Astrocyte (in vitro differentiated cells and primary cell): ENCODE measurements around the gene TRHDE. TPM values are rescaled to one million over a fixed set of nuclear protein-coding genes. Genes with fewer than 3 reads are reported as not detected.

ENCODE experiments used
- DNase-seq: peaks from one replicate; pipeline ENCODE4 v3.0.0-alpha.2; 2010; ENCODE audit warnings: low read depth
- FAIRE-seq: peaks from 2 replicates; lab custom pipeline; 2011; peaks lifted over from hg19 to GRCh38; lab: Jason Lieb, UNC
- H2AFZ ChIP-seq: 2 replicates; pipeline ENCODE4 v1.6.0; 2012; ENCODE audit warnings: low read depth, low read length, inconsistent platforms
- H3K27ac ChIP-seq: 2 replicates; pipeline ENCODE4 v1.5.1; 2011; ENCODE audit warnings: low read depth, low read length, inconsistent platforms
- H3K27me3 ChIP-seq: 2 replicates; pipeline ENCODE4 v1.6.0; 2011; ENCODE audit warnings: low read length, inconsistent platforms; ENCODE audit not compliant: insufficient read depth
- H3K36me3 ChIP-seq: 2 replicates; pipeline ENCODE4 v1.5.1; 2011; ENCODE audit warnings: low read length, inconsistent platforms; ENCODE audit not compliant: insufficient read depth
- H3K4me1 ChIP-seq: 2 replicates; pipeline ENCODE4 v1.5.1; 2011; ENCODE audit warnings: low read length, inconsistent platforms; ENCODE audit not compliant: insufficient read depth
- H3K4me2 ChIP-seq: 2 replicates; pipeline ENCODE4 v1.6.0; 2012; ENCODE audit warnings: low read length, inconsistent platforms
- H3K4me3 ChIP-seq: 2 replicates; pipeline ENCODE4 v1.5.1; 2011; ENCODE audit warnings: low read depth, mild to moderate bottlenecking, low read length, inconsistent platforms; ENCODE audit not compliant: insufficient read depth
- H3K79me2 ChIP-seq: 2 replicates; pipeline ENCODE4 v1.6.0; 2012; ENCODE audit warnings: mild to moderate bottlenecking, low read length, inconsistent platforms; ENCODE audit not compliant: insufficient read depth
- H3K9ac ChIP-seq: 2 replicates; pipeline ENCODE4 v1.6.0; 2012; ENCODE audit warnings: mild to moderate bottlenecking, low read length, inconsistent platforms
- H3K9me3 ChIP-seq: 2 replicates; pipeline ENCODE4 v1.5.1; 2012; ENCODE audit warnings: low read depth, mild to moderate bottlenecking, low read length, inconsistent platforms; ENCODE audit not compliant: insufficient read depth
- H4K20me1 ChIP-seq: 2 replicates; pipeline ENCODE4 v1.6.0; 2012; ENCODE audit warnings: low read length, inconsistent platforms; ENCODE audit not compliant: insufficient read depth
- H3K27ac Mint-ChIP-seq: one replicate; pipeline ENCODE4 v1.8.0; 2021; ENCODE audit warnings: mild to moderate bottlenecking, mixed read lengths; ENCODE audit not compliant: unreplicated experiment
- H3K27me3 Mint-ChIP-seq: one replicate; pipeline ENCODE4 v1.8.0; 2021; ENCODE audit warnings: low read depth, mixed read lengths; ENCODE audit not compliant: unreplicated experiment
- H3K36me3 Mint-ChIP-seq: one replicate; pipeline ENCODE4 v1.8.0; 2021; ENCODE audit warnings: low read depth, mixed read lengths; ENCODE audit not compliant: unreplicated experiment
- H3K4me1 Mint-ChIP-seq: one replicate; pipeline ENCODE4 v1.8.0; 2021; ENCODE audit warnings: low read depth, mixed read lengths; ENCODE audit not compliant: unreplicated experiment
- H3K4me3 Mint-ChIP-seq: one replicate; pipeline ENCODE4 v1.8.0; 2021; ENCODE audit warnings: mild to moderate bottlenecking, moderate library complexity, mixed read lengths; ENCODE audit not compliant: unreplicated experiment
- H3K9me3 Mint-ChIP-seq: one replicate; pipeline ENCODE4 v1.8.0; 2021; ENCODE audit warnings: mild to moderate bottlenecking, mixed read lengths; ENCODE audit not compliant: unreplicated experiment
- CTCF ChIP-seq: IDR thresholded peaks from 2 replicates; pipeline ENCODE4 v1.5.1; 2011; ENCODE audit warnings: low read depth, mild to moderate bottlenecking, inconsistent platforms, low read length, moderate library complexity; ENCODE audit not compliant: insufficient read depth
- EZH2 ChIP-seq: IDR thresholded peaks from 2 replicates; pipeline ENCODE4 v1.6.1; 2012; ENCODE audit warnings: mild to moderate bottlenecking, low read length, inconsistent platforms; ENCODE audit not compliant: insufficient read depth
- total RNA-seq: library from RNA; stranded (reverse); gene quantifications from 2 replicates; pipeline ENCODE4 v1.2.1, GENCODE V29; 2021

Gene TRHDE
- total RNA-seq, 1 donor from 2014 or later, result 1.4 TPM

- Histone ChIP-seq H3K36me3 (no peaks in the 10 kb centered on the region), H3K4me2 (no peak overlapping the region), H3K79me2 (peaks cover 8% of the 10 kb centered on the region), H3K4me1 (peaks cover 21% of the 10 kb centered on the region), H3K27ac (no peak overlapping the region), H3K27me3 (no peaks in the 10 kb centered on the region), H4K20me1 (no peaks in the 10 kb centered on the region), H3K9me3 (no peaks in the 10 kb centered on the region), H2AFZ (no peak overlapping the region), H3K9ac (no peak overlapping the region), H3K4me3 (no peak overlapping the region)
- TF ChIP-seq CTCF (no peak), EZH2 (no peak)
- Mint-ChIP-seq H3K27ac (no peak overlapping the region), H3K4me1 (peaks cover 4% of the 10 kb centered on the region), H3K4me3 (no peak overlapping the region), H3K36me3 (no peaks in the 10 kb centered on the region), H3K27me3 (no peaks in the 10 kb centered on the region), H3K9me3 (no peaks in the 10 kb centered on the region)
- no peak for DNase-seq
- FAIRE-seq, result no peak
Measured at GRCh38 chr12:72291175-72291574, 19.0 kb downstream of the TRHDE start.

GRCh38 chr12:72293701-72294100 is 21.5 kb downstream of the TRHDE start:
- TF ChIP-seq CTCF (no peak), EZH2 (no peak)
- Histone ChIP-seq H3K36me3 (no peaks in the 10 kb centered on the region), H3K4me3 (no peak overlapping the region), H4K20me1 (no peaks in the 10 kb centered on the region), H3K9me3 (no peaks in the 10 kb centered on the region), H2AFZ (no peak overlapping the region), H3K79me2 (peaks cover 17% of the 10 kb centered on the region), H3K9ac (no peak overlapping the region), H3K4me2 (no peak overlapping the region), H3K27me3 (no peaks in the 10 kb centered on the region), H3K27ac (no peak overlapping the region), H3K4me1 (peaks cover 36% of the 10 kb centered on the region)
- Mint-ChIP-seq H3K36me3 (no peaks in the 10 kb centered on the region), H3K9me3 (no peaks in the 10 kb centered on the region), H3K4me1 (peaks cover 10% of the 10 kb centered on the region), H3K27me3 (no peaks in the 10 kb centered on the region), H3K4me3 (no peak overlapping the region), H3K27ac (no peak overlapping the region)
- DNase-seq (no peak), FAIRE-seq (no peak)

GRCh38 chr12:72295101-72295500 is 22.9 kb downstream of the TRHDE start:
- Histone ChIP-seq H3K4me2 (peak overlapping the region; percentile 75), H3K4me1 (peaks cover 36% of the 10 kb centered on the region), H4K20me1 (no peaks in the 10 kb centered on the region), H2AFZ (no peak overlapping the region), H3K36me3 (no peaks in the 10 kb centered on the region), H3K79me2 (peaks cover 17% of the 10 kb centered on the region), H3K27ac (peak overlapping the region; percentile 97), H3K9me3 (no peaks in the 10 kb centered on the region), H3K9ac (peak overlapping the region; percentile 72), H3K27me3 (no peaks in the 10 kb centered on the region), H3K4me3 (no peak overlapping the region)
- Mint-ChIP-seq H3K36me3 (no peaks in the 10 kb centered on the region), H3K9me3 (no peaks in the 10 kb centered on the region), H3K4me1 (peaks cover 10% of the 10 kb centered on the region), H3K27me3 (no peaks in the 10 kb centered on the region), H3K4me3 (no peak overlapping the region), H3K27ac (no peak overlapping the region)
- DNase-seq (no peak), FAIRE-seq (no peak)
- TF ChIP-seq CTCF (no peak), EZH2 (no peak)
